GM21390 (cell line): Measurements from ENCODE around the gene PAN3.
"Not testable (repeated sequence)": the region's sequence is repeated elsewhere in the genome, so short reads cannot be mapped to it uniquely, and the experiment has no call there.

Source experiments
- ATAC-seq: cut with Tn5 transposase; IDR thresholded peaks from one replicate; pipeline ENCODE4 v1.9.1; 2021; ENCODE audit not compliant: unreplicated experiment

PAN3 gene

DNA sequence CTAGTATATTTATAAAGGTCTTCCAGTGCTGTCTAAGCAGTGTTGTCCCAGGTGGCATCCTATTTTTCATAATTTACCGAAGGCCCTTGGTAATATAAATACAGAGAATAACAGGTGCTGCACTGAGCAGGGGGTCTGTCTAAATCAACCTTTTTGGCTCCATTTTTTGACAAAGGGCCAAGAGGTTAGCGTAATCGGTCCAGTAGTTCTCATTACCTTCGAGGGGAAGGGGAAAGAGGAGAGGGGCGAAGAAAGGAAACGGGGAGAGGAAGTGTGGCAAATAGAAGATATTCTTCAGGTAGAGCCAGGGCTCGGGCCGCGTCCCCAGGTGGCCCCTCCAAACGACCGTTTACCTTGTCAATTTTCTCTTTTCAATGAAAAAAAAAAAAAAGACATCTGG lies 749 bp upstream of the PAN3 start:
- no peak for ATAC-seq

DNA sequence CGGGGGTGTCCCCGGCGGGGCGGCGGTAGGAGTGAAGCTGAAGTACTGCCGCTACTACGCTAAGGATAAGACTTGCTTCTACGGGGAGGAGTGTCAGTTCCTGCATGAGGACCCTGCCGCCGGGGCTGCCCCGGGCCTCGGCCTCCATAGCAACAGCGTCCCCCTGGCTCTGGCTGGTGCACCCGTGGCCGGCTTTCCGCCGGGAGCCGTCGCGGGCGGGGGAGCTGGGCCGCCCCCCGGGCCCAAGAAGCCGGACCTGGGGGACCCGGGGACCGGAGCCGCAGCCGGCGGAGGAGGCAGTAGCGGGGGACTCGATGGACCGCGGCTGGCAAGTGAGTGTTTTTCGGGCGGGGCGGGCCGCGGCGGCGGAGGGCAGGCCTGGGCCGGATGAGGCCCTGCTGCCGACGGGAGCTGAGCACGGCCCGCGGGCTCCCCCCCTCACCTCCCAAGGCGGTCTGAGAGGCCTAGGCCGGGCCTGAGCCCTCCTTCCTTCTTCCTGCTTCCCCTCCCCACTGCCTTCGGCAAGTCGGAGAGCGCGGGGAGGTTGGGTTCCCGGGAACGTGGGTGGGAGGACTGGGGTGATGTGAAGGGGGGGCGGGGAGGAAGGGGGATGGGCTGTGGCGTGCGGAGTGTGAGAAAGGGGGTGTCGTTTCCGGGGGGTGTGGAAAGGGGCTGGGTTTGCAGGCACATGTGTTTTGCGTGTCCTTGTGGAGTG lies 568 bp downstream of the PAN3 start:
- peak; percentile 42 for ATAC-seq

DNA sequence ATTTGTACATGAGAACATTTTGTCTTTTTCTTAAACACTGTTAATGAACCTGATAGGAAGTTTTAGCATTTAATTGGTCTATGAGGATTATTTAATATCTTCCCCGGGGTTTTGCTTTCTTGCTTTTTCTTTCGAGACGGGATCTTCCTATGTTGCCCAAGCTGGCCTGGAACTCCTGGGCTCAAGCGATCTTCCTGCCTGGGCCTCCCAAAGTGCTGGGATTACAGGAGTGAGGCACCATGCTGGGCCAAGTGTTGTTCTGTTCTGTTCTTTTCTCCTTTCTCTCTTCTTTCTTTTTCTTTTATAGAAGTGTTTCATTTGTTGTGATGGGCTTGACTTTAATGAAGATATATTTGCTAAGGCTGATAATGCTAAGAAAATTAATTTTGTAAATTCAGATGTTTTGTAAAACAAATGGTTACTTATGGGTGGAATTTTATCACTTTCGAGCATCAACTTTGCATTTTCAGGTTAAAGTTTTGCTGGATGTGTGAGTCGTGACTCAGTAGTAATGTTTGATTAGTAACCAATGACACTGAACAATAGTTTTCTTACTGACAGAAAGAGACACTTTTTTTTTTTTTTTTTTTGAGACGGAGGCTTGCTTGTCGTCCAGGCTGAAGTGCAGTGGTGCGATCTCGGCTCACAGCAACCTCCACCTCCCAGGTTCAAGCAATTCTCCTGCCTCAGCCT lies 2.2 kb downstream of the PAN3 start:
- no peak for ATAC-seq

DNA sequence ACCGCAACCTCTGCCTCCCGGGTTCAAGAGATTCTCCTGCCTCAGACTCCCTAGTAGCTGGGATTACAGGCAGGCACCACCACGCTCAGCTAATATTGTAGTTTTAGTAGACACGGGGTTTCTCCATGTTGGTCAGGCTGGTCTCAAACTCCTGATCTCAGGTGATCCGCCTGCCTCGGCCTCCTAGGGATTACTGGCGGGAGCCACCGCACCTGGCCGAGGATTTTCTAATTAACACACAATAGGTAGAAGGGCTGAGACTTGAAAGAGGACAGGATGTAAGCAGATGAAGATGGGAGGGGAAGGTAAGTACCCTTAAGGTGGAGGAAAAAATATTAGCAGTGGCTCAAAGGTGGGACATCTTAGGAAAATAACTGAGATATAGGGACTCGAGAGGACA lies 3.2 kb downstream of the PAN3 start:
- ATAC-seq: not testable (repeated sequence)

DNA sequence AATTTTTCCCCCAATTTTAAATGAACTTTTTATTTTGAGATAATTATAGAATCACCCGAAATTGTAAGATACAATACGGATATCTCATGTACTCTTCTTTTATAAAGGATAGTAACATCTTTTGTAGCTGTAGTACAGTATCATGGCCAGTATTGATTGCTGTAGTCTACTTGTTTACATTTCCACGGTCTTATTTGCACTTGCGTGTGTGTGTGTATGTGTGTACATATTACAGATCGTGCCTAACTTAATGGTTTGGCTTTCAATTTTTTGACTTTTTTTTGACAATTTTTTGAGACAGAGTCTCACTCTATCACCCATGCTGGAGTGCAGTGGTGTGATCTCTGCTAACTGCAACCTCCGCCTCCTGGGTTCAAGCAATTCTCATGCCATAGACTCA lies 6.7 kb downstream of the PAN3 start:
- no peak for ATAC-seq

DNA sequence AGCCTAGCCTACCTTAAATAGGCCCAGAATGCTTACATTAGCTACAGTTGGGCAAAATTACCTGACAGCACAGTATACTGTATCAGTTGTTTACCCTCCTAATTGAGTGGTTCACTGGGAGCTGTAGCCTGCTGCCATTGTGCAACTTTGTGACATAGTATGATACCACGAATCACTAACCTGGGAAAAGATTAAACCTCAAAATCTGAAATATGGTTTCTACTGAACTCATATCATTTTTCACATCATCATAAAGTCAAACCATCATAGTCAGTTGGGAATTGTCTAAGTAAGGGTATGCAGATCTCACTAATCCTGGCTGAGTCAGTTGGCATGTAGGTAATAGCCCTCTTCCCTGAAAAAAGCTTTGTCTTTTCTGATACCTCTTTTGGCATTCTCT lies 9.2 kb downstream of the PAN3 start:
- ATAC-seq: no peak

DNA sequence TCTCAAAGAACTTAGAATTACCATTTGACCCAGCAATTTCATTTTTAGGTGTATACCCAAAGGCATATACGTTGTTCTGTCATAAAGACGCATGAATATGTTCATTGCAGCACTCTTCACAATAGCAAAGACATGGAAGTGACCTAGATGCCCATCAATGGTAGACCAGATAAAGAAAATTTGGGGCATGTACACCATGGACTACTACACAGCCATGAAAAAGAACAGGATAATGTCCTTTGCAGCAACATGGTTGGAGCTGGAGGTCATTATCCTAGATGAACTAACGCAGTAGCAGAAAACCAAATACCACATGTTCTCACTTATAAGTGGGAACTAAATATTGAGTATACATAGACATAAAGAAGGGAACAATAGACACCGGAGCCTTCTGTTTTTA lies 20.7 kb downstream of the PAN3 start:
- no peak for ATAC-seq

DNA sequence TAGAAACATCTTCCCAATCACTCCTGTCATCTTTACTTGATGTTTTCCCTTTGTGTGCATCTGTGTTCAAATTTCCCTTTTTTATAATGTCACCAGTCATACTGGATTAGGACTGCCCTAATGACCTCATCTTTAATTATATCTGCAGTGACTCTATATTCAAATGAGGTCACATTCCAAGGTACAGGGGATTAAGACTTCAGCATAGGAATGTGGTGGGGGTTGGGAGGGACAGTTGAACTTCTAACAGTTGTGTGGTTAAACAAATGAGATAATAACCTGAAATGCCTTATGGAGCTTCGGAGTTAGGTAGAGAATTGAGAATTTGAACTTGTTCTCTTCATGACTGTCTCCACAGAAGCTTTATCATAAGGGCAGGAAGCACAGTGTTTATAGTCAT lies 23.0 kb downstream of the PAN3 start:
- no peak for ATAC-seq

DNA sequence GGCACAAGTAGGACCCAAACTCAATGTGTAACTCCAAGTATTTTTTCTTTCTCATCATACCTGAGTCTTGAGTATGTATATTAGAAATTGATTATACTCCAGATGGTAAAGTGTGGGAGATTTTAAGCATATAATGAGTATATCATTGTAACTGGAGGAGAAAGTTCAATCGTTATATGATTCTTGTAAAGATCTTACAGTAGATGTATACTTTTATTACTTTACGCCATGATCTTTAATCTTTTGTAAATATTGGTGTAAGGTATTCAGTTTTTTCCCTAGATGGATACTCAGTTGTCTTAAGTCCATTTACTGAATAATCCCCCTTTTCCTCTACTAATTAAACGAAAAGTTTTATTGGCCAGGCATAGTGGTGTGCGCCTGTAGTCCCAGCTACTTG lies 25.2 kb downstream of the PAN3 start:
- no peak for ATAC-seq

DNA sequence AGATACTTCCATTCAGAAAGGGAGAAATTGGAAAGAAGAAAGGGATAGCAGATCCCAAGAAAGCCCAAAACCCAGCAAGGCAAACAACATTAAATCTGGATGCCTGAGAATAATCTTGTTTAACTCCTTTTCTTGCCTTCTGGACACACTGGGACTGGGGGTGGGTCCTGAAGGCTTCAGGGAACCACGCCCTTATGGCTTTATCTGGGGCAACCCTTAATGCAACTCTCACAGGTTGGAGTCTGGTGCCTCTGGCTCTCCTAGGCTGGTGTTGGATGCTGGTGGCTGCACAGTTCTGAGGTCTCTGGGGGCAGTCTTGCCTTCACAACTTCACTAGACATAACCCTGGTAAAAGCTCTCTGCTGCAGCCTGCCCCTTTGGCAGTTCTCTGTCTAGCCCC lies 27.9 kb downstream of the PAN3 start:
- ATAC-seq: no peak

DNA sequence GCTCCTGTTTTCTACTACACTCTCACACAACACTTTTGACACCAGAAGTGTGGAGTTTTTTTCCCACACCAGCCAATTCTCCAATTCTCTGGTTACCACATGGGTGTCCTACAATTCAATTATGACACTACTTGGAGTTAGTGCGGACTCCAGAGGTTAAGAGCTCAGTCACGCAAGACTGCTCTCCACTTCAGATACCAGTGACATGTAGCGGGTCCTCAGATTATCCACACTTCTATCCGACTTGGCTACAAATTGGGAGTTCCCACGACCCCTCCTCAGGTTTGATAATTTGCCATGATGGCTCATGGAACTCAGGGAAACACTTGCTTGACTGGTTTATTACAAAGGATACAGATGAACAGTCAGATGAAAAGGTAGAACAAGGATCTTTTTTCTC lies 32.9 kb downstream of the PAN3 start:
- no peak for ATAC-seq

DNA sequence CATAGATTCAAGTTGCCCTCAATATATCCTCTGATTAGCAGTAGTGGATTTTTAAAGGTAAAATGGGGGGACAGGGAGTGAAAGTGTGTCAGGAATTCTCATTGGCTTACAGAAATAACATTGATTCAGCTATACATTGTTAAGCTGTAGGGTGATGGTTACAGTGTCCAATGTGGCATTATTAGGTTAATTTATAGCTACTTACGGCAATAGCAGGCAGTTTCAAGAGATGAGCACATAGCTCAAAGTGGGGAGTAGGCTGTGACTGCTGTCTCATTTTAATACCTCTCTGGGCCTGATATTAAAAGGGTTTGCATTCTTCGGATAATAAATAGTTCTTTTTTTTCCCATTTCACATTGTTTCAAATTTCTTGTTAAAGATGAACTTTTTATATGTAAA lies 34.6 kb downstream of the PAN3 start:
- no peak for ATAC-seq

DNA sequence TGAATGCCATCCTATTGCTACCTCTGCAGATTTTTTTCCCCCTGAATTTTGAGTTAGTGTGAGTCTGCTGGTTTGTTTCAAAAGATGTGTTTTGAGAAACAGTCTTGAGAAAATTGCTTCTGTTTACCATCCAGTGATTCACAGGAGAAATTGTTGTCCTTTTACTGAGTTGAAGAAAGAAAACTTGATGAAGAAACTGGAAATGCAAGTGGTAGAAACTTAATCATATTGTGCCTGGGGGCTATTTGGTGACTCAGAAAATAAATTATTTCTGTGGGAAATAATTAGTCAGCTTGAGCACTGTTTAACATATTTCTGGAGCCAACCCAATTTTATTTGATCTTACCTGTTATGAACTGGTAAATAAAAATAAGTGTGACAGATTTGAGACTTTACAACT lies 35.4 kb downstream of the PAN3 start:
- no peak for ATAC-seq

DNA sequence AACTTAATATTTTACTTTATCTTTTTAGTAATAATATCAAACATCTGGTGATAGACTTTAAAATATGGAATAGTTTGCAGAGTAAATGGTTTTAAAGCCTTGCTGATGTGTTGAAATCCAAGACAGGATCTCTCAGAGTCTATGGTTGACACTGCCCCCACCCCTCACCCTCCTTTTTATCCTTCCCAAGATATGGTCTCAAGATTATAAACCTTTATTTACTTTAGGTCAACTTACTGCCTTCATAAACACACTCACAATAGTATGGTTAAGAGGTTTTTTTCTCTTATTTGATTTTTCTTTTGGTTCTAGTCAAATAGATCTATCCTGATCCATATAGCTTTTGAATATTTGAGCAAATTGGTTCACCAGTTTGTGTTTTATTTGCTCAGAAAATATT lies 39.0 kb downstream of the PAN3 start:
- ATAC-seq: no peak

DNA sequence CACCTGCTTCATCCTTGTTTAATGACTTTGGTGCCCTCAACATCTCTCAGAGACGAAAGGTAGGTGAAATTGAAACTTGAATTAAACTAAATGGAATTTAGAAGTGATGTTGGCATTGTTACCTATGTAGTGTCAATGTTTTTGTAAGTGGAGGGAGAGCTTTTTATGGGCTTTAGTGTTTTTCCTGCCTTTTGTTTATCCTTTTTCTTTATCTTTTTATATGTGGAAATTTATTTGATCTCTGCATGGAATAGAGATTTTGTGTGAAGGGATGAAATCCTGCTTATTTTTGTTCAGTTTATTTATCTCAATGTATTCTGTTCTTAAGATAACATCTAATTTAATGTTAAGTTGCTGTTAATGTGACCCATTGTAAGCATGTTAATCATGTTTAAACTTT lies 39.5 kb downstream of the PAN3 start:
- no peak for ATAC-seq

DNA sequence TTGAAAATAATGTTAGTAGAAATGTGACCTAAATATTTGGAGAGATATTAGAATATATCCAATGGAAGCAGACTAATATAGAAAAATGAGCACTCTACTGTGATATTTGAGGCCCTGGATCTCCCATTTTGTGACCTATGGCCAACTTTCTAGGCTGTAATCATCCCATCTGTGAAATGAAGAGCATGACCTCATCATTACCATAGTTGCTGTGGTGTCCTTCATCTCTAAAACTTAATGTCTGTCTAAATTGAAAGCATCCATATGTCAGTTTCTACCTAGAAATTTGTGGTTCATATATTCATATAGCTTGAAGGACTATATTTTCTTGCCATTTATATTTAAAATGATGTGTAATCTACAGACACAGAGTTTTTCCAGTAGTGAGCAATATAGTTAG lies 41.6 kb downstream of the PAN3 start:
- no peak for ATAC-seq

DNA sequence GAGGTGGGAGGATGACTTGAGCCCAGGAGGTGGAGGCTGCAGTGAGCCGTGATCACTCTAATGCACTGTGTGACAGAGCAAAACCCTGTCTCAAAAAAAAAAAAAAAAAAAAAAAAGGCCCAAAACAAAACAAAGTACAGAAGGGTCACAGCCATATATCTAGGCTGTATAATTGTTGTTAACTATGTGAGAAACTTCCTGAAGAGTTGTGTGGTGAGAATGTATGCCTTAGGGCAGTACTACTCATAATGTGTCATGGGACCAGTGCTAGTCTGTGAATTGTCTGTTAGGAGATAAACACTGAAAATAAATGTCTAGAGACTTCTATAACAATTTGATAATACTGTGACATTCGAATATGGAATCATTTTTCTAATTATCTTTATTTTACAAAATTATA lies 43.1 kb downstream of the PAN3 start:
- no peak for ATAC-seq

DNA sequence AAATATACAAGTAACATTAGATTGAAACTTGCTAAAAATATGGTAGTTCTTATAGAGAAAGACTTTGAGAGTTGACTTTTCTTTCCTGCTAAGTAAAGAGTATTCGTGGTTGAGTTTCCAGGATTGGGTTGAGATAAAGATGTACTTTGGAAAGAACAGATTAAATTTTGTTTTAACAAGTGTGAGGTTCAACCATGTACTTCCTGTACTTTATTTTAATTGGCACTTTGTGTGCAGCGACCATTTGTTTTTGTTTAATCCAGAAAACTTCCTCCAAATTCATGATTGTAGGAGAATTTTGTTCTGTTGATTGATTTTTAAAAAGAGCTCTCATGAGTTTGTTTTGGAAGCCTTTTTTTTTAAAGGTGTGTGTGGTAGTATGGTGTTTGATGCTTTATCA lies 46.9 kb downstream of the PAN3 start:
- ATAC-seq: no peak

DNA sequence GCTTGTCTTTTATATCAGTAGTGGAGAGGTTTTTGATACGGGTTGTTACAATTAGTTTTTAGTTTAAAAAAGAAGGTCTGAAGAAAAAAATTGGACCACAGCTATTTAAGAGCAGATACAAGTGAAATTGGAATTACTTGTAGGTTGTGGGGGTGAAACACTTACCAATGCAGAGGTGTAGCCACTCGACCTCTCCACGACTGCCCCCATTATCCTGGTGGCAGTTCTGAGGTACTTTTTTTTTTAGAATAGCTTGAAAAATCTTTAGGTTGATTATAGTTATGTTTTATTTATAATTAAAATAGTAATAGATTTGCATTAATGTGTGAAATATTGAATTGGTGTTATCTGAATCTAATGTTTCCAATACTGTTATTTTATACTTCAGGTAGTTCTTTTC lies 60.7 kb downstream of the PAN3 start:
- no peak for ATAC-seq

DNA sequence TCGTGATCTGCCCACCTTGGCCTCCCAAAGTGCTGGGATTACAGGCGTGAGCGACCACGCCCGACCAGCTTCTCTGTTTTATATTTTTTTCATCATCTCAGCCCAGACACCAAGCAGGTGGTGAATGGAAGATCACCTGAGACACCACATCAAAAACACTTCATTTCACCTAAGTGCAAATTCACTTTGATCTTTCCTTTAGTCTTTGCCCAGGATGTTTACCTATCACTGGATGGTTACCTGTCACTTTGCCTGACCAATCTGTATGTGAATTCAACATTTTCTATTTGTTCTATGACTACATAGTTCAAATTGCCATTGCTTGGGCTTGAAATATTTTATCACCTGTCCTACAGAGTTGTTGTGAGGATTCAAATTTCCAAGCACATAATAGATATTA lies 65.7 kb downstream of the PAN3 start:
- no peak for ATAC-seq

DNA sequence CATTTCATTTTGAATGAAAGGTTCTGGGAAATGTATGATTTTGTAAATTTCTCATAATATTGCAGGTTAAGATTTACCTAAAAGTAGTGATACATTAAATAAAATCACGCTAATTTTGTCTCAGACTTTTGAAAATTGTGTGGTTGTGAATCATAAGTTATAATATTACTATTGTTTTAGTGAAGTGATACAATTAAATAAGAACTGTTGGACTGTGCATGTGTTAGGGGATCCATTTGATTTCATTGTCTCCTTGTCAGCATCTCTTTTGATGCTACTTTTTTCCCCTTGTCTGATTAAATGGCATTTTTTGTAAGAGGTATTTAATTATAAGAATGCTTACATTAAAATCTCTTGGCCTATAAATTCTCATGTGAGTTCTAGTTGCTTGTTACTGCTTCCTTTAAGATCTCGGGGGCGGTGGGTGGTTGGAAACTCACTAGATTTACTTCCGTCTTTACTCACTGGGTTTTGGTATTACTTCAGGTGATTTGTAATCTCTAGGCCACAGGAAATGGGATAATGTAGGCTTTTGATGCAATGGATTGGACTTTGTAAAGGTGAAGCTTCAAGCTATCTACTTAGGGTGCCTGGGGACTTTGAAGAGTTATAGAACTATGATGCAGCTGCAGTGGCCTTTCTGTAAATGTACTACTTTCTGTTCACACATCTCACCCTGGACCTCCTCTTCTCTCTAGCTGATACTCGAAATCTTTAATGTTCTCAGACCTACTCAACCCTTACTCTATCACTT lies 66.5 kb downstream of the PAN3 start:
- ATAC-seq: no peak

DNA sequence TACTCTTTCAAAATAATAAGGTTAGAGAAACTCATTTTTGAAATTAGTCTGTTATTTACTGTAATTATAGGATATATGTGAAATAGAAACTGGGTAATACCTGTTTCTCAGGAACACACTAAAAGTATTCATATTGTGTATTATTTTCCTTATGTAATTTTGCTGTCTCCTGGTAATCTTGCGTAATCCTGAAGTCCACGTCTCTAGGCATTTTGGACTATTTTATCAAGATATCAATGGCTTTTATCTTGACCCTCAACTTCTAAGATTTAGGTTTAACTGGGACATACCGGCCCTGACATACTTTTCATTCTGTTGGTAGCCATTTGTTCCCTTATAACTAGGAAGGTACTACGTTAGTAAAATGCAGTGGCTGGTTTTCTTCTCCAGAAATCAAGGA lies 80.3 kb downstream of the PAN3 start:
- ATAC-seq: no peak
